ENCODE data around the gene EPSTI1. TPM values are rescaled to one million over a fixed set of nuclear protein-coding genes. Genes with fewer than 3 reads are reported as not detected.

Gene EPSTI1
- total and polyA plus RNA-seq, 8 donors, result 3.5 to 115 (median 5.2) TPM; not detected in 1

DNA sequence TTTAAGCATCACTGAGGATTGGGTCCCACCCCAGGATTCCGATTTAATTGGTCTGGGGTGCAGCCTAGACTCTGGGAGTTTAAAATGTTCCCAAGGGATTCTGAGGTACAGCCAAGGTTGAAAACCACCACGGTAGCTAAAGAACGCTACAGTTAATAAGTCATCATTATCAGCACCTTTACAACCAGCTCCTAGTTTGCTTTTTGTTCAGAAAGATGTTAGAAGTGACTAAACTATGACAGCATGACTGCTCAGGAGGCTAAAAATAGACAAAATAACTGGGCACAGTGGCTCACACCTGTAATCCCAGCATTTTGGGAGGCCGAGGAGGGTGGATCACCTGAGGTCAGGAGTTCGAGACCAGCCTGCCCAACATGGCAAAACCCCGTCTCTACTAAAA, 11.7 kb upstream of the EPSTI1 start:
- no peak overlapping the region for H3K27ac ChIP-seq
- no peak for DNase-seq
- no peaks in the 10 kb centered on the region for H3K9me3 ChIP-seq
- no peaks in the 10 kb centered on the region for H3K36me3 ChIP-seq
- H3K27me3 ChIP-seq, result no peaks in the 10 kb centered on the region
- 90 to 95% (median 93%) methylated on average over 6 of the region's 6 CpGs for WGBS, 5 donors
- TF ChIP-seq POLR2A (IDR thresholded peaks at IDR 0.05), result no peak
- no peak for TF ChIP-seq EP300 (IDR thresholded peaks at IDR 0.05)
- TF ChIP-seq, protein P1, sequence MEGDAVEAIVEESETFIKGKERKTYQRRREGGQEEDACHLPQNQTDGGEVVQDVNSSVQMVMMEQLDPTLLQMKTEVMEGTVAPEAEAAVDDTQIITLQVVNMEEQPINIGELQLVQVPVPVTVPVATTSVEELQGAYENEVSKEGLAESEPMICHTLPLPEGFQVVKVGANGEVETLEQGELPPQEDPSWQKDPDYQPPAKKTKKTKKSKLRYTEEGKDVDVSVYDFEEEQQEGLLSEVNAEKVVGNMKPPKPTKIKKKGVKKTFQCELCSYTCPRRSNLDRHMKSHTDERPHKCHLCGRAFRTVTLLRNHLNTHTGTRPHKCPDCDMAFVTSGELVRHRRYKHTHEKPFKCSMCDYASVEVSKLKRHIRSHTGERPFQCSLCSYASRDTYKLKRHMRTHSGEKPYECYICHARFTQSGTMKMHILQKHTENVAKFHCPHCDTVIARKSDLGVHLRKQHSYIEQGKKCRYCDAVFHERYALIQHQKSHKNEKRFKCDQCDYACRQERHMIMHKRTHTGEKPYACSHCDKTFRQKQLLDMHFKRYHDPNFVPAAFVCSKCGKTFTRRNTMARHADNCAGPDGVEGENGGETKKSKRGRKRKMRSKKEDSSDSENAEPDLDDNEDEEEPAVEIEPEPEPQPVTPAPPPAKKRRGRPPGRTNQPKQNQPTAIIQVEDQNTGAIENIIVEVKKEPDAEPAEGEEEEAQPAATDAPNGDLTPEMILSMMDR (IDR thresholded peaks at IDR 0.05), result no peak
- no peak for TF ChIP-seq POLR2AphosphoS5 (IDR thresholded peaks at IDR 0.05)
- no peaks in the 10 kb centered on the region for H3K4me1 ChIP-seq
- intact Hi-C loops (cut with DNase I; ENCODE audit: low total_unique reads), result no loop called here
- H3K4me3 ChIP-seq, result no peak overlapping the region

DNA sequence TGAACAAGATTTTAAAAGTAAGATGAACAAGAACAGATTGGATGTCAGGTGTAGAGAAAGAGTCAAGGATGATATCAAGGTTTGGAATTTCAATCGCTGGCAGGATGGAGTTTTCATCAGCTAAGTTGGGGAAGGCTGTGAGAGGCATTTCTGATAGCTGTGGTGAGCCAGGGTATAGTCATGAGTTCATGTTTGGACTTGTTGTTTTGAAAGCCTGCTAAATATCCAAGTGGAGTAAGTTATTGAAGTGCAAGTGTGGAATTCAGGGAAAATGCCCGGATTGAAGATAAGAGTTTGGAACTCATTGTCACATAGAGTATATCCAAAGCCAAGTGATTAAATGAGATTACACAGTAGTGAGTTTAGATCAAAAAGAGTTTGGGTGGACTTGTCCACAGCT, 11.0 kb upstream of the EPSTI1 start:
- Histone ChIP-seq H3K27ac (no peak overlapping the region), H3K27me3 (no peaks in the 10 kb centered on the region), H3K4me3 (no peak overlapping the region), H3K36me3 (no peaks in the 10 kb centered on the region), H3K4me1 (no peaks in the 10 kb centered on the region), H3K9me3 (no peaks in the 10 kb centered on the region)
- 86 to 98% (median 91%) methylated on average over 2 of the region's 2 CpGs for WGBS, 5 donors
- no peak for DNase-seq
- intact Hi-C loops (cut with DNase I; ENCODE audit: low total_unique reads), result no loop called here
- TF ChIP-seq EP300 (IDR thresholded peaks at IDR 0.05) (no peak), POLR2A (IDR thresholded peaks at IDR 0.05) (no peak), POLR2AphosphoS5 (IDR thresholded peaks at IDR 0.05) (no peak)
- TF ChIP-seq, protein P1 (IDR thresholded peaks at IDR 0.05), result no peak

DNA sequence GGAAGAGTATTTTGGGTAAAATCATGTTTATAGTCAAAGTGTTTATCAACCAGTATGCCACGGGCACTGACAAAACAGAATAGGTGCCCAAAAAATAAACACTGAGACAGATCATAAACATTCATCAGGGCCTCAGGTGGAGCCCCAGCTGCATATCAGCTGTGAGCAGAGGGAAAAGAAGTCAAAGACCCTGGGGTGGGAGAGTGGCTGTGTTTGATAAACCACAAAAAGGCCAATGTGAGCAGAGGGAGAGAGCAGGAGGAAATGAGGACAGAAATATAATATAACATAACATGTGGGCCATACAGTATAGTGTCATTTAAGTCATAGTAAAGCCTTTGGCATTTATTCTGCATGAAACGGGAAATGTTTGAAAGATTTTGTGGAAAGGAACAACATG, 10.0 kb upstream of the EPSTI1 start:
- H3K9me3 ChIP-seq, result no peaks in the 10 kb centered on the region
- H3K36me3 ChIP-seq, result no peaks in the 10 kb centered on the region
- no peaks in the 10 kb centered on the region for H3K27me3 ChIP-seq
- no peak overlapping the region for H3K27ac ChIP-seq
- WGBS, 5 donors, result 79 to 93% (median 89%) methylated on average over 2 of the region's 2 CpGs
- no peak for DNase-seq
- H3K4me1 ChIP-seq, result no peaks in the 10 kb centered on the region
- intact Hi-C loops (cut with DNase I; ENCODE audit: low total_unique reads), result no loop called here
- H3K4me3 ChIP-seq, result no peak overlapping the region
- TF ChIP-seq EP300 (IDR thresholded peaks at IDR 0.05), result no peak
- no peak for TF ChIP-seq POLR2AphosphoS5 (IDR thresholded peaks at IDR 0.05)
- TF ChIP-seq, protein P1 (IDR thresholded peaks at IDR 0.05), result no peak
- TF ChIP-seq POLR2A (IDR thresholded peaks at IDR 0.05), result no peak

DNA sequence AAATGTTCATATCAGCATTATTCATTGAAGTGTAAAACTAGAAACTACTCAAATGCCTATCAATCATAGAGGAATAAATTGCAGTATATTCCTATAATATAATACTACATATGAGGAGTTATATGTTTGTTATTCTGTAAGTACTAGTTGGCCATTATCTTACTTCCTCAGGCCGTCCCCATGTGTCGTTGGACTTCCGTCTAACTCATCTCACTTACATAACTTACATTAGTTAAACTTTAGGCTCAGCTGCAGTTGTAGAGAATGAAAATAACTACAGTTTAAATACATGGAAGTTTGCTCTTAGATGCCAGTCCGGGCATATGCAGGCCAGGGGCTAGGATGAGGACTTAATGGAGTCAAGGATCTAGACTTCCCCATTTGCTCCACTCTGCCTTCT, 8.6 kb upstream of the EPSTI1 start:
- intact Hi-C loops (cut with DNase I; ENCODE audit: low total_unique reads), result no loop called here
- Histone ChIP-seq H3K27ac (no peak overlapping the region), H3K9me3 (no peaks in the 10 kb centered on the region), H3K4me1 (no peaks in the 10 kb centered on the region), H3K36me3 (no peaks in the 10 kb centered on the region), H3K4me3 (no peak overlapping the region), H3K27me3 (no peaks in the 10 kb centered on the region)
- no peak for DNase-seq
- TF ChIP-seq EP300 (IDR thresholded peaks at IDR 0.05), result no peak
- no peak for TF ChIP-seq POLR2A (IDR thresholded peaks at IDR 0.05)
- no peak for TF ChIP-seq POLR2AphosphoS5 (IDR thresholded peaks at IDR 0.05)
- TF ChIP-seq, protein P1 (IDR thresholded peaks at IDR 0.05), result no peak
- WGBS, 5 donors, result 63 to 75% (median 68%) methylated on average over 4 of the region's 4 CpGs
